CD4-positive, alpha-beta T cell treated with Interleukin-21 for 1 hour (primary cell): ENCODE measurements around the gene CNOT10.
A peak's percentile ranks its signal among the peaks of the same experiment; 100 is the strongest.
"Not testable (repeated sequence)": the region's sequence is repeated elsewhere in the genome, so short reads cannot be mapped to it uniquely, and the experiment has no call there.

ENCODE experiments used
- DNase-seq: peaks from one replicate; pipeline ENCODE4 v3.0.0-alpha.2; 2020

Gene CNOT10

DNA sequence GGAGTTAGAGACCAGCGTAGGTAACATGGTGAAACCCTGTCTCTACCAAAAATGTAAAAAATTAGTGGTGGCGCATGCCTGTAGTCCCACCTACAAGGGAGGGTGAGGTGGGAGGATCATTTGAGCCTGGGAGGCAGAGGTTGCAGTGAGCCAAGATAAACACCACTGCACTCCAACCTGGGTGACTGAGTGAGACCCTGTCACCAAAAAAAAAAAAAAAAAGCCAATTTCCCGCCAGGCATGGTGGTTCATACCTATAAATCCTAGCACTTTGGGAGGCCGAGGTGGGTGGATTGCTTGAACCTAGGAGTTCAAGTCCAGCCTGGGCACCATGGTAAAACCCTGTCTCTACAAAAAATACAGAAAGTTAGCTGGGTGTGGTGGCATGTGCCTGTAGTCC, 6.9 kb downstream of the CNOT10 start:
- no peak for DNase-seq

DNA sequence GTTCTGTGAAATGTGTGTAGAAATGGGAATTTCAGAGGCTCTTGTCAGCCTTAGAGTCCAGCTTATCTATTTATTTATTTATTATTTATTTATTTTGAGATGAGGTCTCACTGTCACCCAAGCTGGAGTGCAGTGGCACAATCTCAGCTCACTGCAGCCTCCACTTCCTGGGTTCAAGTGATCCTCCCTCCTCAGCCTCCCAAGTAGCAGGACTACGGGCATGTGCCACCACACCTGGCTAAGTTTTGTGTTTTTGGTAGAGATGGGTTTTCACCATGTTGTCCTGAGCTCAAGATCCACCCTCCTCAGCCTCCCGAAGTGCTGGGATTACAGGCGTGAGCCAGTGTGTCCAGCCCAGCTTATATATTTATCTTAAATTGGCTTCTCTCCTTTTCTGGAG, 11.5 kb downstream of the CNOT10 start:
- no peak for DNase-seq

DNA sequence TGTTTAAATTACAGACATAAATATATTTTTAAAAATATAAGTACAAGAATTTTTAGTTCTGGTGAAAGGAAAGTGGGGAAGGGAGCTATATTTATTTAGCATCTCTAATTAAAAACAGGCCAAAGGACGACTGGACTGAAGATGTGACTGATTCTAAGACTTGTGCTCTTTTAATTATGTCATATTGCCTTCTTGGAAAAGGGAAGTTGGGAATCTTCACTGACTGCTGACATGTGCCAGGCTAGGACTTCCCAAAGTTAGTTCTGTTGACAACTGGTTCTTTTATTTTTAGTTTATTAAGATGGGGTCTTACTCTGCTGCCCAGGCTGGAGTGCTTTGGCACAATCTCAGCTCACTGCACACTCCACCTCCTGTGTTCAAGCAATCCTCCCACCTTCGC, 13.5 kb downstream of the CNOT10 start:
- DNase-seq, result no peak

DNA sequence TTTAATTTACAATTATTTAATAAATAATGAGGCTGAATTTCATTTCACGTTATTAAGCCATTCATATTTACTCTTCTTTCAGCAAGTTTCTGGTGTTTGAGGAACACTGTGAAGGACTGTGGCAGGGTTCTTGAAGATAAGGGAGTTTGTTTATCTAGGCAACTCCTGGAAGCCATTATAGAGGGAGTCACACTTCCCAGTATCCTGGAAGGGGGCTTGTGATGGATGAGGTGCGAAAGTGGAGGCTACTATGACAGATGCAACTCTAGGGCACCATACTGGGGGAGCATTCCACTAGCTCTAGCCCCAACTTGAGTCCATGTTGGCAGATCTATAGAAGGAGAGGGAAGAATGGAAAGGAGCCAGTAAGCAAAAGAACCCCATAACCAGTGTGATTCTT, 14.4 kb downstream of the CNOT10 start:
- DNase-seq, result no peak

DNA sequence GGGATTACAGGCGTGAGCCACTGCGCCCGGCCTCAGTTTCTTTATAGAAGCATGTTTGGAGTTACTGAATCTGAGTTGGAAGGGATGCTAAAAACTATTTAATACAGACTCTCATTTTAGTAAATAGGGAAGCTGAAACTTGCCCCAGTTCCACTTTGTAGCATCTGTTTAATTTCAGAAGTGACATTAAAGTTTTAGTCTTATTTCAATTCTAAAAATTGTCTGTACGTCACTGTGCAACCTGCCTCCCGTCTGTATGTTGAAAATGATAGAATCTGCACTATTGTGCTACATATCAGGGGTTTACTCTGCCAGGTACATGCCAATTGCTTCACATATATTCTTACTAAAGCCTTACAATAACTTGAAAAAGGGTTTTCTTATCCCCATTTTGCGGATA, 15.3 kb downstream of the CNOT10 start:
- no peak for DNase-seq

GRCh38 chr3:32703491-32703972, 18.5 kb downstream of the CNOT10 start:
- no peak for DNase-seq

GRCh38 chr3:32705232-32705631, 20.2 kb downstream of the CNOT10 start:
- no peak for DNase-seq

GRCh38 chr3:32706348-32707025, 21.5 kb downstream of the CNOT10 start:
- no peak for DNase-seq

DNA sequence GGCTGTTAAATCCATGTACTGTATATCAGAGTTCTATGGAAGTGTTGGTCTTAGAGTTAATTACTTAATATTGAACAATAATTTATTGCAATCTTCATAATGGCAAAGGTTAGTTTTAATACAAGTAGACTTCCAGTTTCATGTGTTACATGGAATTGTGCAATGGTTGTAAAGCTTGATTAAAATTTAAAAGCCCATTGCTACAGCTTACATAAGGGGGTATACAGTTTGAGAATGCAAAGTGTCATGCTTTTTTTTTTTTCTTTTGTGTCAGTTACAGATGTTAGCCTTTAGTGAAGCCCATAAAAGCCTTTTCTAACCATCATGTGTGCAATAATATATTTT, 22.0 kb downstream of the CNOT10 start:
- no peak for DNase-seq

DNA sequence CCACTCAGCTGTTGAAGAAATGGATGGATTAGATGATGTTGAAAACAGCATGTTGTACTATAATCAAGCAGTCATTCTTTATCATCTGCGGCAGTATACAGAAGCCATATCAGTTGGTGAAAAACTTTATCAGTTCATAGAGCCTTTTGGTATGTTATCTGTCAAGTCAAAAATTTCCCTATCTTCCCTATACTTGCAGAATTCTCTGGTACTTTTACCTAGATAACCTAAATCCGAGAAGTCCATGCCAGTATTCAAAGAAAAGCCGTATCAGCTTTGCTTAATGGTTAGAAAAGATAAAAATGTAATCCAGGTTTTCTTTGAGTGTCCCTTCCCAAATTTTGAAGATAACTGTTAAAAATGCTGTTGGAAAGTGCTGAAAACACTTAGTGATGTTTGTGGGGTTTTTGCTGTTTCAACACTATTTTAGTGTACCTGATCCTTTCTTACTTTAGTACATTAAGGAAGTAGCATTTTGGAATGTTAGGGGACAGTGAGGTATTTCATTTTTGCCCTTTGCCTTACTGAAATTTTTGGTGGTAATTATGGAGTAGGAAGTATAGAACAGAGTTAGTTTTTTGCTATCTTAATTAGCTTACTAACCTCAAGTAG, 23.8 kb downstream of the CNOT10 start:
- DNase-seq, result no peak

- no peak for DNase-seq
These were observed 24.4 kb downstream of the CNOT10 start for GRCh38 chr3:32709346-32709745.

- no peak for DNase-seq
These were observed 27.6 kb downstream of the CNOT10 start for GRCh38 chr3:32712506-32713055.

DNA sequence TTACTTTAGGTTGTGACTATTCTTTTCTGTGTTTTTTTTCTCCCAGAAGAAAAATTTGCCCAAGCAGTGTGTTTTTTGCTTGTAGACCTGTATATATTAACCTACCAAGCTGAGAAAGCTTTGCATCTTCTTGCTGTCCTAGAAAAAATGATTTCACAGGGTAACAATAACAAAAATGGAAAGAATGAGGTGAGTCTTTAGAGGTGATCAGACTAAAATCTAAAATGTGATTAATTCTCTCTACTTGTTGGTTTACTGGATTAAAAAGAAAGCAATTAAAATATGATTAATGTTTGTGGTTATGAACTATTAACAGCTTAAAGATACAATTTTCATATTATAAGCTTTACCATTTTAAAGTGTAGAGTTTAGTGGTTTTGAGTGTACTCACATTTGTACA, 28.2 kb downstream of the CNOT10 start:
- no peak for DNase-seq

DNA sequence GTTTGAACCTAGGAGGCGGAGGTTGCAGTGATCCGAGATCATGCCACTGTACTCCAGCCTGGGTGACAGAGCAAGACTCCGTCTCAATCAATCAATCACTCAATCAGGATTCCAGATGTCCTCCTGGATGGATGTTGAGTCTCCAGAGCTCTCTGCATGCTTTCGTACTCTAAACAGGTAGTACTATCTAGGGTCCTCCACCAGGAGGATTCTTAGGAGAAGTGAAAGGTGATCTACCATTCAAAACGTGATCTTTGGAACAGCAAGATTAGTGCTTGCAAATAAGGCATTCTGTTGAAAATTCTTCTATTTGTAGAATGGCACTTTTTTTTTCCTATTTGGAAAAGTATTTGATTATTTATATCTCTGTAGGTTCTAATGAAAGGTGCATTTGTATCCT, 34.3 kb downstream of the CNOT10 start:
- DNase-seq, result no peak

GRCh38 chr3:32719931-32720330, 34.9 kb downstream of the CNOT10 start:
- no peak for DNase-seq

DNA sequence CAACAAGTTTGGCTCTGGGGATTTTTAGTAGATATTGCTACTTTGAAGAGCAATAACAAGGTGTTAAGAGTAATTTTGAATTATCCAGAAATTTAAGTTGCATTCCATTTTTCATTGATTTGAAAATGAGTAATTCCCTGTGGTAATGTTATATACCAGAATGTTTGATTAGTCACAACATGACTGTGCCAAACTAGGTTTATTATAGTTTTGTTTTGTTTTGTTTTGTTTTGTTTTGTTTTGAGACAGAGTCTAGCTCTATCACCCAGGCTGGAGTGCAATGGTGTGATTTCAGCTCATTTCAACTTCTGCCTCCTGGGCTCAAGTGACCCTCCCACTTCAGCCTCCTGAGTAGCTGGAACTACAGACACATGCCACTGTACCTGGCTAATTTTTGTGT, 40.7 kb downstream of the CNOT10 start:
- no peak for DNase-seq

DNA sequence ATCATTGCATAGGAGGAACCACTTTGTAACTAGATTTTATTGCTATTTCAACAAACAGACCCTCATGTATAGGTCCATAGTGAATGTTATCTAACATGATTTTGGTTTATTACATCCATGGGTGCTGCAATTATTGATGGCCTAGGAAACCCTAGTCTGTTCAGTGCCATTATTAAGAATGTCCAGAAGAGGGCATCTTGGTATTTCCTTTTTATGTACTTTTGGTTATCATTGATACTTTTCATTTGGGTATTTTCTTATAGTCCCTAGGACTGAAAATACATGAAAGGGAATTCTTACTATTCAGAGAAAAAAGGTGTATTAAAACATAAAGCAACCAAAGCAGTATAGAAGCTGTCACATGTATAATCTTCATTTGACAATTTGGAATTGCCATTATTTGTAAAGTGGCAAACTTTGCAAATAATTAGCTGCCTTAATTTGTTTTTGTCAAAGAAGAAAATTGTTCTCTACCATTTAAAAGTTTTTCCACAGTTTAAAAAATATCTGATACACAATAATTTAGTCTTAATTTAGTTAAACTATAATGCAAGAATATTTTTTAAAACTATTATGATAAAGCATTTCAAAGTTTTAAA, 48.7 kb downstream of the CNOT10 start:
- DNase-seq, result peak; percentile 33

GRCh38 chr3:32734756-32735155, 49.8 kb downstream of the CNOT10 start:
- DNase-seq, result no peak

DNA sequence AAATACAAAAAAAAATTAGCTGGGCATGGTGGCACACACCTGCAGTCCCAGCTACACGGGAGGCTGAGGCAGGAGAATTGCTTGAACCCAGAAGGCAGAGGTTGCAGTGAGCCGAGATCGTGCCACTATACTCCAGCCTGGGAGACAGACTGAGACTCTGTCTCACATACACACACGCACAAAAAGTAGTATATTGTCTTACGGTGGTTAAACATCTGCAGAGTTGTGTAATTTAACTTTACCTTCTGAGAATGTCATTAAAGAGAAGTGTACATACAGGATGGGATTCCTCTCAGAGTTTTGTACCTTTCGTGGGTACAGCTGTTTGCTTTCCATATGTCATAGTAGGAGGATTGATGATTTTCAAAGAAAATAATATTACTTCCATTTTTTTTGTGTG, 58.5 kb downstream of the CNOT10 start:
- DNase-seq, result not testable (repeated sequence)

DNA sequence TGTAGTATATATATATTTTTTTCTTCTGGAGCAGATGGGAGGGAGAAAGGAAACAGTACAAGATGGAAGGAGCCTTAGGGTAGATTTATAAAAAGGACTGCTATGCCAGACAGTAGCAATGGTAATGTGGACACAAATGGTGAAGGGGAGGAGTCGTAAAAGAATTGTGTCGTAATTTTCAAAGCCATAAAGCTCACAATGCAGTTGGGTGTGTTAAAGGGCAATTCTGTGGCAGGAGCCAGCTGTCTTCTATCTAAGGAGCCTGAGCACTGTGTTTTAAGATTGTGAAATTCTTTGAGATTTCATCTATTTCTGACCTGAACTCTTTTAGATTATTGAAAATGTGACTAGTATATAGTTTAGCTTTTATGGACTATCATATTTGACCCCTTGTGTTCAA, 58.9 kb downstream of the CNOT10 start:
- no peak for DNase-seq

DNA sequence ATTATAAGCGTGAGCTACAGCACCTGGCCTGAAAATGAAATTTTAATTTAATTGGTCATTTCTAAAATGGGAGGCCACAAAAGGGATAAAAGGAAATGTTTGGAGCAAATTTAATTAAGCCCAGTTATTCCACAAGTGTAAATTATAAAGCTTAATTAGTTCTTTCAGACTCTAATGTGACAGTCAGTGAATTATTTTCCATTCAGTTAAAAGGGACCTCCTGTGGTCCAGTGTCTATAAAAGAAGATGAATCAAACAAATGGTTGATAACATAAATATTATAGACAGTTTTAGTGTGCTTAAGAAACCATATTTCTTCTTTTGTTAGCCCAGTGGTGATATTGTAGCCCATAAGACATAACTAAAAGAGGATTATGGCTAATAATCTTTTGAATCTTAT, 66.4 kb downstream of the CNOT10 start:
- DNase-seq, result no peak

DNA sequence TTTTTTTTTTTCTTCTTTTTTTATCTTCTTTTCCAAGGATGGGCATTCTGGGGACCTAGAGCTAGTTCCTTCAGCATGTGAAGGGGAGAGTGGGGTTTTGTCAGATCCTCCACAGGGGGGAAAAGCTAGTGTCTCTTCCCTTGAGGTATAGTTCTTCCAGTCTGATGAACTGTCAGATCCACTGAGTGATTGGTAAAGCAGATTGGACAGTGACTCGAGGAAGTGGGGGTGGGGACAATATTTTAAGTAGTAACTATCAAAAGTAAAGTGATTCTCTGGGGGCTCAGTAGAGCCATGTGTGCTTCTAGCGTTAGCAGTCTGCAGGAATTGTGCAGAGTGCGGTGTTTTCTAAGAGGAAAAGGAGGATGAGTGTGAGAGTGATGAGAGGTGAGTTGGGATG, 70.8 kb downstream of the CNOT10 start:
- no peak for DNase-seq

DNA sequence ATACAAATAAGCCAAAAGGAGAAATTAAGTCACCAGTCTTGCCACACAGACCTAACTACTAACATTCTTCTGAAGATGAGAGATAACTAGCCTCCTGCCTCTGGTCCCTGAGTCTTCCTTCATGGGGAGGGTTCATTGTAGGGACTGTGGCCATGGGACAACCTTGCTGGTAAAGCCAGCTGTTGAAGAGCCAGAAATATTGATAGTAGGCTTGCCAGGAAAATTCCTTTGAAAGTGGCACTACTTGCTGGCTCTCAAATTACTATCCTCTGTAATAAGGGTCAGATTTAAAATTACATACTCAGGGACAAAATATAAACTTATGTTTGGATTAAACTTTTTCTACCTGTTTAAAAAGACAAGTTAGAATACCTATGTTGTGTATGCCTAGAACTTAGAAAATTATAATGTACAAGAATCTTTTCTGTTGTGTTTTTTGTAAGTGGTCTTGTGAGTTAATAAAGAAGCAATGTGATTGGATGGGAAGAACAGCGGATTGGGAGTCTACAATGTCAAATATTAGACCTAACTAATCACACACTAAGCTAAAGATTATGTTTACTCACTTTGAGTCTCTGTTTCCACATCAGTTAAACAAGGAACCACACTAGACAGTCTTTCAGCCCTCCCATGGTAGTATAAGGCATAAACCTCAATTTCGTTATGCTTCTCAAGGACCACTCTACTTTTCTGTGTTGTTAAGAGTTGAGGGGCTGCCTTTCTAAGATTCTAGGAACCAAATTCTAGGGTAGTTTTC, 72.8 kb downstream of the CNOT10 start:
- DNase-seq, result no peak

DNA sequence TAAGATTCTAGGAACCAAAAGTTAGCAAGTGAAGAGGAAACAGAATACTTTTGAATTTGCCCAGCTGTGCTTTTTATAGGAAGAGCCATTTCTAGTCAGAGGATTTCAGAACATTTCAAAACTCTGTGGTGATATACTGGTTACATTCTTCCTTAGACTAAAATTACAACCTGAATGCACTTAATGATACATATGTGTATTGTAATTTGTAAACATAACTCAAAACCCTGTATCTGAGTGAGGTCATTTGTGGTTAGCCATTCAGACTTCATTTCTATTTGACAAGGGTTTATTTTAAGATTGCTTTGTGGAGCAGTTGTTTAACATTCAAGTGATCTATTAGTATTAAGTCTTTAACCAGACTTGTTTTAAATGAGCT, 73.4 kb downstream of the CNOT10 start:
- DNase-seq, result no peak
